ENCODE data around the gene FAM168A. TPM values are rescaled to one million over a fixed set of nuclear protein-coding genes. Genes with fewer than 3 reads are reported as not detected.

The FAM168A gene
- polyA plus RNA-seq, 4 donors: 5.4 to 18.8 (median 9.9) TPM

DNA sequence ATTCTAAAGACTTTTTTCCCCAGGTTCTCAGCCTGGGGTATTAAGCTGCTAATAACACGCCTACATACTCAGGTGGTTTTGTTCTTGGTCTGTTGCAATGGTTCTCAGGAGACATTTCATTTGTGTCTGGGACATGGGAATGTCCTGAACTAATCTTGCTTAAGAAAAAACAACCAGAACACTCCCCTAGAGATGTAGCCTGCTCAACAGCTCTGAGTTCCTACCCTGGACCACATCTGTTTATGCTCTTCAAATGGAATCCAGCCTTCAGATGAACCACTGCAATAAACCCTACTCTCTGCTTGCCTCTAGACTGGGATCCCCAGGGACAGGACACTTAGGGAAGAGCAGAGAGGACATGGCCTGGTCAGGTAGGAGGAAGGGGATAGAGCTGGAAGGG lies 191.8 kb downstream of the FAM168A start:
- peaks cover 0 to 55% (median 3%) of the 10 kb centered on the region in 3 donors for H3K36me3 ChIP-seq (ENCODE audit: control insufficient read depth in 3 of 3, insufficient read depth in 2 of 3, low read depth in 1 of 3, low read length in 3 of 3)
- peaks cover 0 to 9% (median 0%) of the 10 kb centered on the region in 3 donors for H3K4me1 ChIP-seq (ENCODE audit: control insufficient read depth in 3 of 3, insufficient read depth in 2 of 3, low read depth in 1 of 3, low read length in 2 of 3)
- DNase-seq: no peak
- WGBS, 3 donors: 89 to 100% (median 91%) methylated on average over 1 of the region's 1 CpG
- FAIRE-seq: no peak
- H3K4me3 ChIP-seq (ENCODE audit: low read depth in 1 of 3, low read length in 3 of 3): no peak overlapping the region
- no peak overlapping the region for H3K27ac ChIP-seq (ENCODE audit: low read depth in 1 of 3, low read length in 2 of 3)
- no peaks in the 10 kb centered on the region for H3K27me3 ChIP-seq (ENCODE audit: control insufficient read depth in 3 of 3, insufficient read depth in 3 of 3, low read length in 3 of 3)
- no peaks in the 10 kb centered on the region for H3K9me3 ChIP-seq (ENCODE audit: control insufficient read depth in 2 of 2, insufficient read depth in 1 of 2, low read depth in 1 of 2, low read length in 1 of 2)

DNA sequence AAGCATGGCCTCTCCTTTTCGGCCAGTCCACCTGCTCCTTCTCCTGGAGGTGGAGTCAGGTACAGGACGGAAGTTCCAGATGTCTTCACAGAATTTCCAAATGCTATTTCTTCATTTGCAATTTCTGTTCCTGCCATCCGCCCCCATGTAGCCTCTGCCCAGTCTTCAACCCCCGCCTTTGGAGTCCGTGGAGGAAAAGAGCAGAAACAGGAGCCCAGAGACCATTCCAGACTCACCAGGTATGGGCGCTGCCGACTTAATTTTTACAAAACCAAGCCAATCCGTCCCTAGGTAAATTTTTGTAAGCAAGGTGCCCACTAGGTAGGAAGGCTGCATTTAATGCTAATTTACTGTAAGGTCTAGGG lies 192.8 kb downstream of the FAM168A start:
- no peaks in the 10 kb centered on the region for H3K27me3 ChIP-seq (ENCODE audit: control insufficient read depth in 3 of 3, insufficient read depth in 3 of 3, low read length in 3 of 3)
- peaks cover 0 to 53% (median 3%) of the 10 kb centered on the region in 3 donors for H3K36me3 ChIP-seq (ENCODE audit: control insufficient read depth in 3 of 3, insufficient read depth in 2 of 3, low read depth in 1 of 3, low read length in 3 of 3)
- no peak overlapping the region for H3K4me3 ChIP-seq (ENCODE audit: low read depth in 1 of 3, low read length in 3 of 3)
- DNase-seq: no peak
- FAIRE-seq: no peak
- 94 to 96% (median 96%) methylated on average over 8 of the region's 8 CpGs for WGBS, 3 donors
- peaks cover 0 to 9% (median 0%) of the 10 kb centered on the region in 3 donors for H3K4me1 ChIP-seq (ENCODE audit: control insufficient read depth in 3 of 3, insufficient read depth in 2 of 3, low read depth in 1 of 3, low read length in 2 of 3)
- H3K27ac ChIP-seq (ENCODE audit: low read depth in 1 of 3, low read length in 2 of 3): no peak overlapping the region
- no peaks in the 10 kb centered on the region for H3K9me3 ChIP-seq (ENCODE audit: control insufficient read depth in 2 of 2, insufficient read depth in 1 of 2, low read depth in 1 of 2, low read length in 1 of 2)

DNA sequence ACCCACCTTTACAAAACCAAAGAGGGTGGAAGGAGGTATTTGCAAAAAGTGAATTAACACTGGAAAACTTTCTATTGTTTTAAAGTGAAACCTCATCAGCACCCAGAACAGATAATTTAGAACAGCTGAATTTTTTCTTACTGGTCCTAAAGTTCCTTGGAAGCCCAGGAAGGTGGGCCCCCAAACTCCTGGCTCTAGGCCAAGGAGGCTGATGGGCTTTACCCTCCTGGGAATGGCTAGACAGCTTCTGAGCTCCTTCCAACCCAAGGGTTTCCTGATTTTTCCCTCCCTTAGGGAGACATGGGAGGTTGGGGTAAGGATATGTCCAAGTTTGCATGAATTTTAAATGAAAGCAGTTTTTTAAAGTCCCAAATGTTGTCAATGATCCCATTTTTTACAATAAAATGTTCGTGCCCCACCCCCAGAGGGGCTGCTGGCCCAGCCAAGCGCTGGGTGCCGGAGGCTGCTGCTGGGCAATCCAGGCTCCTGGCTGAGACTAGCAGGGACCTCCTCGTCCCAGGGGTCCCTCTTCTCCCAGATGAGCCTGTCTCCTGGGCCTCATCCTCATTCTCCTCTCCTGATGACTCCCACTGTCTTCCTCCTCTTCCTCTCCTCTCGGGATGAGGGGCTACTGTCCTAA lies 193.3 kb downstream of the FAM168A start:
- H3K27me3 ChIP-seq (ENCODE audit: control insufficient read depth in 3 of 3, insufficient read depth in 3 of 3, low read length in 3 of 3): no peaks in the 10 kb centered on the region
- H3K36me3 ChIP-seq (ENCODE audit: control insufficient read depth in 3 of 3, insufficient read depth in 2 of 3, low read depth in 1 of 3, low read length in 3 of 3): peaks cover 0 to 53% (median 3%) of the 10 kb centered on the region in 3 donors
- no peak for FAIRE-seq
- WGBS, 3 donors: 89 to 97% (median 92%) methylated on average over 5 of the region's 5 CpGs
- no peak for DNase-seq
- H3K4me1 ChIP-seq (ENCODE audit: control insufficient read depth in 3 of 3, insufficient read depth in 2 of 3, low read depth in 1 of 3, low read length in 2 of 3): peaks cover 0 to 9% (median 0%) of the 10 kb centered on the region in 3 donors
- H3K4me3 ChIP-seq (ENCODE audit: low read depth in 1 of 3, low read length in 3 of 3): no peak overlapping the region
- no peak overlapping the region for H3K27ac ChIP-seq (ENCODE audit: low read depth in 1 of 3, low read length in 2 of 3)
- no peaks in the 10 kb centered on the region for H3K9me3 ChIP-seq (ENCODE audit: control insufficient read depth in 2 of 2, insufficient read depth in 1 of 2, low read depth in 1 of 2, low read length in 1 of 2)

DNA sequence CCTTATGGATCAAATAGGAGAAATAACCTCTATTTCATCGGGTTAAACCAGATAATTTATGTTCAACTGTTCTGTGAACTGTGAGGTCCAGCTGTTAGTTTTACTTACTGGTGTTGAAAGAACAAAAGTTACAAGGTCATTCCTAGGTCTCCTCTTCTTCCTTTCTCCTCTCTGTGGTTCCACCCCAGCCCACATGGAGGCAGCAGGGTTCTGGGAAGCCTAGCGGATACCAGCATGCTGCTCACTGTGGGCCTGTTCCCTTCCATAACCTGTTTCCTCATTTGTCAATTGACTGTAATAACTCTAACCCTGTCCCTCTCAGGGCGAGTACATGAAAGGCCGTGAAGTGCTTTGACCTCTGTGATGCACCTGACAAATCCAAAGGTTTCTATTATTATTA lies 193.9 kb downstream of the FAM168A start:
- Histone ChIP-seq H3K9me3 (ENCODE audit: control insufficient read depth in 2 of 2, insufficient read depth in 1 of 2, low read depth in 1 of 2, low read length in 1 of 2) (no peaks in the 10 kb centered on the region), H3K36me3 (ENCODE audit: control insufficient read depth in 3 of 3, insufficient read depth in 2 of 3, low read depth in 1 of 3, low read length in 3 of 3) (peaks cover 0 to 48% (median 3%) of the 10 kb centered on the region in 3 donors), H3K27ac (ENCODE audit: low read depth in 1 of 3, low read length in 2 of 3) (no peak overlapping the region), H3K4me1 (ENCODE audit: control insufficient read depth in 3 of 3, insufficient read depth in 2 of 3, low read depth in 1 of 3, low read length in 2 of 3) (peaks cover 0 to 9% (median 0%) of the 10 kb centered on the region in 3 donors), H3K4me3 (ENCODE audit: low read depth in 1 of 3, low read length in 3 of 3) (no peak overlapping the region), H3K27me3 (ENCODE audit: control insufficient read depth in 3 of 3, insufficient read depth in 3 of 3, low read length in 3 of 3) (no peaks in the 10 kb centered on the region)
- DNase-seq (peak; percentile 53 to 63), FAIRE-seq (no peak)
- WGBS, 3 donors: 55 to 67% (median 62%) methylated on average over 4 of the region's 4 CpGs

DNA sequence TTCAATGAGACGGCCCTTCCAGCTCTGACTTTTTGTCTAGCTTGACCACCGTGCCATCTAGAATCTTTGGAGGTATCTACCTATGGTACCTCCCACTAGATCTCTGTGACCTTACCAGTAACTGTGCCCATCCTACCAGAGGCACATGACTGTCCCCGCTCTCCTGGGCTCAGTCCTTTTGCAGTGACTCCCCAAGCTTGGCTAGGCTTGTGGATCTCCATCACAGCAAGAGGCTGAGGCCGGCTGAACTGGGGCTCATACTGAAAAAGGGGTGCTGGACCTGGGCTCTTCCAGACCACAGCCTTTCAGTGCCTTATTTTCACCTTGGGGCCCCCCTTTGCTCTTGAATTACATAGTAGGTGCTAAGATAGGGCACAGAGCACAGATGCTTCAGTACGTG lies 194.4 kb downstream of the FAM168A start:
- Histone ChIP-seq H3K27me3 (ENCODE audit: control insufficient read depth in 3 of 3, insufficient read depth in 3 of 3, low read length in 3 of 3) (no peaks in the 10 kb centered on the region), H3K9me3 (ENCODE audit: control insufficient read depth in 2 of 2, insufficient read depth in 1 of 2, low read depth in 1 of 2, low read length in 1 of 2) (no peaks in the 10 kb centered on the region), H3K4me3 (ENCODE audit: low read depth in 1 of 3, low read length in 3 of 3) (no peak overlapping the region), H3K4me1 (ENCODE audit: control insufficient read depth in 3 of 3, insufficient read depth in 2 of 3, low read depth in 1 of 3, low read length in 2 of 3) (peaks cover 0 to 9% (median 0%) of the 10 kb centered on the region in 3 donors), H3K27ac (ENCODE audit: low read depth in 1 of 3, low read length in 2 of 3) (no peak overlapping the region), H3K36me3 (ENCODE audit: control insufficient read depth in 3 of 3, insufficient read depth in 2 of 3, low read depth in 1 of 3, low read length in 3 of 3) (peaks cover 0 to 50% (median 3%) of the 10 kb centered on the region in 3 donors)
- FAIRE-seq: no peak
- DNase-seq: no peak
- WGBS, 3 donors: 95 to 98% (median 98%) methylated on average over 5 of the region's 5 CpGs

DNA sequence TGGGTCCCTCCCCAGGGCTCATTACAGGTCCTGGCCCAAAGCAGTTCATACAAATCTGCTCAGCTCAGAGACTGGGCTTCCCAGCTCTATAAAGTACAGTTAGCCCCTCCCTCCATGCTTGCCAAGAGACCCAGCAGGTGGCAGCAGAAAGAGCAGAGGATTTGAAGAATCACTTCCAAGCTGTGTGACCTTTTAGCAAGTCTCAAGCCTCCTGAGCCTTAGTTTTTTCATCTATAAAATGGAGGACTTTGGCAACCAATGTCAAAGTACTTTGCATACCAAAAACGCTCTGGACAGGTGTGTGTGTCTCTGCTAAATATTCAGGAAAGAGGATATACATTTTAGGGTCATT lies 195.1 kb downstream of the FAM168A start:
- Histone ChIP-seq H3K4me3 (ENCODE audit: low read depth in 1 of 3, low read length in 3 of 3) (no peak overlapping the region), H3K36me3 (ENCODE audit: control insufficient read depth in 3 of 3, insufficient read depth in 2 of 3, low read depth in 1 of 3, low read length in 3 of 3) (peaks cover 0 to 49% (median 3%) of the 10 kb centered on the region in 3 donors), H3K27ac (ENCODE audit: low read depth in 1 of 3, low read length in 2 of 3) (no peak overlapping the region), H3K4me1 (ENCODE audit: control insufficient read depth in 3 of 3, insufficient read depth in 2 of 3, low read depth in 1 of 3, low read length in 2 of 3) (peaks cover 0 to 9% (median 0%) of the 10 kb centered on the region in 3 donors), H3K27me3 (ENCODE audit: control insufficient read depth in 3 of 3, insufficient read depth in 3 of 3, low read length in 3 of 3) (no peaks in the 10 kb centered on the region), H3K9me3 (ENCODE audit: control insufficient read depth in 2 of 2, insufficient read depth in 1 of 2, low read depth in 1 of 2, low read length in 1 of 2) (no peaks in the 10 kb centered on the region)
- WGBS, 3 donors: 37 to 82% (median 76%) methylated on average over 1 of the region's 1 CpG
- DNase-seq: no peak
- FAIRE-seq: no peak

DNA sequence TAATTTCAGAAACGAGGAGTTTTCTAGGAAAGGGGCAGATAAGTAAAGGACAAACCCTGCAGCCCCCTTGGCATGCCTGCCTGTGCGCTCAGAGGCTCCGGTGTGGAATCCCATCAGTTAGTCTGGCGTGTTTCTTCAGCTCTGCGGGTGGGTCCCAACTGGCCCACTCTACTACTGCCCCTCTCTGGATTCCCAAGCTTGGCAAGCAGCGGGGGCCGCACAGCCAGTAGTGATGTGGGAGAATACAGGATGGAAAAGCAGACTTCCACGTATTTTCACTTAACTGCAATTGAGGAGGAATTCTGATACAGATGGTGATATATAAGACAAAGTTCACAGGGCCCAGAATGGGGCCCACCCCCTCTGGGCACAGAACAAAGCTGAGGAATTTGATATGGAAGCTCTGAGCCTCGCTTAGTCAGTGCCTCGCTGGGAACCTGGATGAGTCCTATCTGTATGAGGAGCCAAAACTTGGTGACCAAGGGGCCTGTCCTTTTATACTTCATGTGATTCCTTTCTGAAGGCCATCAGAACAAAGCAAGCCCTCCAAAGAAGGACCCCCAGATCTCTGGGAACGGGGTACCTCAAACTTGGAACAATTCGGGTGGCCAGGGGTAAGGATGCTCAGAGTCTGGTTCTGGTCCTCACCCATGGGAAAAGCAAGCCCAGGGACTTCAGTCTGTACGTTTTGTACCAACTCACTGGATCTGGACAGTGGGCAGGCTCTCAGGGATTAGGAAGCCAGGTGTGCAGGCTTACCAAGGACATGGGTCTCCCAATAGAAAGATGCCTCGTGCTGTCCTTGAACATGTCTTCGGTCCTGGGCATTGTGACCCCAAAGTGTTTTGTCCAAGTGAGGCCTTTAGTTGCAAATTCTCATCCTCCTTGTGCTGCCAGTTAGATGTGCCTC lies 195.7 kb downstream of the FAM168A start:
- H3K4me1 ChIP-seq (ENCODE audit: control insufficient read depth in 3 of 3, insufficient read depth in 2 of 3, low read depth in 1 of 3, low read length in 2 of 3): peaks cover 0 to 9% (median 0%) of the 10 kb centered on the region in 3 donors
- no peak for FAIRE-seq

DNA sequence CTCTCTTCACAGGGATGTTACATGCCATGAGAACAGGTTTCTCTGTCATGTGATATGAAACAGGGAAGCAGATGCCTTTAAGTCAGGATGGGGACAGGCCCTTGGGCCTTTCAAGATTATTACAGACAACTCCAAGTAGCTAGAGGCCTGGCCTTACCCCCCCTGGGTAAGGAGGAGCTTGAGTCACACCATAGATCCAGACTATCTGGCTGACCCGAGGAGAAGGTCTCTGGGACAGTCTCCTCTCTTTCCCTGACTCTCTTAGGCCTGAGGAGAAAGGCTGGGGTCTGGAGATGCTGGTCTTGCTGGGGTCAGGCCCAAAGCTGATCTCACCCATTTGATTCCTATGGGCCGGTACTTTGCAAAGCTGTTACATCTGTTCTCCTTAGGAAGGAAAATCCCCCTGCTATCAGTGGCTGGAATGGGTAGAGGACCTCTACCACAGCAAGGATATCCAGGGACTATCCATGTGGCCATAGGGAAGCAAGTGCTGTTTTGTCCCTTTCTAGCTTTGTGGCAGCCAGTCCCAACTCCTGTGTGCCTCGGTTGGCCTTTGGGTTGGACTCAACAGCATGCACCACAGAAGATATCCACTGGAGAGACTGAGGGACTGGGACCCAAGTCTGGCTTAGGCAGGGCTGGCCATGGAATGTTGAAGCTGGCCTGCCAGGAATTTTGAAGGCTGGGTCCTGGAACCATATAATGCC lies 196.5 kb downstream of the FAM168A start:
- no peak for DNase-seq
- FAIRE-seq: no peak
- Histone ChIP-seq H3K27me3 (ENCODE audit: control insufficient read depth in 3 of 3, insufficient read depth in 3 of 3, low read length in 3 of 3) (no peaks in the 10 kb centered on the region), H3K36me3 (ENCODE audit: control insufficient read depth in 3 of 3, insufficient read depth in 2 of 3, low read depth in 1 of 3, low read length in 3 of 3) (peaks cover 0 to 42% (median 0%) of the 10 kb centered on the region in 3 donors), H3K27ac (ENCODE audit: low read depth in 1 of 3, low read length in 2 of 3) (no peak overlapping the region), H3K4me1 (ENCODE audit: control insufficient read depth in 3 of 3, insufficient read depth in 2 of 3, low read depth in 1 of 3, low read length in 2 of 3) (peaks cover 0 to 9% (median 0%) of the 10 kb centered on the region in 3 donors), H3K4me3 (ENCODE audit: low read depth in 1 of 3, low read length in 3 of 3) (no peak overlapping the region), H3K9me3 (ENCODE audit: control insufficient read depth in 2 of 2, insufficient read depth in 1 of 2, low read depth in 1 of 2, low read length in 1 of 2) (no peaks in the 10 kb centered on the region)
- WGBS, 3 donors: 78 to 89% (median 88%) methylated on average over 3 of the region's 3 CpGs

More for the DNA sequence above, 195.7 kb downstream of the FAM168A start:
- Histone ChIP-seq H3K4me3 (ENCODE audit: low read depth in 1 of 3, low read length in 3 of 3) (no peak overlapping the region), H3K9me3 (ENCODE audit: control insufficient read depth in 2 of 2, insufficient read depth in 1 of 2, low read depth in 1 of 2, low read length in 1 of 2) (no peaks in the 10 kb centered on the region), H3K27ac (ENCODE audit: low read depth in 1 of 3, low read length in 2 of 3) (no peak overlapping the region), H3K27me3 (ENCODE audit: control insufficient read depth in 3 of 3, insufficient read depth in 3 of 3, low read length in 3 of 3) (no peaks in the 10 kb centered on the region), H3K36me3 (ENCODE audit: control insufficient read depth in 3 of 3, insufficient read depth in 2 of 3, low read depth in 1 of 3, low read length in 3 of 3) (peaks cover 0 to 44% (median under 1%) of the 10 kb centered on the region in 3 donors)
- 83 to 86% (median 85%) methylated on average over 15 of the region's 15 CpGs for WGBS, 3 donors
- no peak for DNase-seq

Data from small intestine (tissue), 7 donors.